ENCODE data around the gene CYB5RL.

DNA sequence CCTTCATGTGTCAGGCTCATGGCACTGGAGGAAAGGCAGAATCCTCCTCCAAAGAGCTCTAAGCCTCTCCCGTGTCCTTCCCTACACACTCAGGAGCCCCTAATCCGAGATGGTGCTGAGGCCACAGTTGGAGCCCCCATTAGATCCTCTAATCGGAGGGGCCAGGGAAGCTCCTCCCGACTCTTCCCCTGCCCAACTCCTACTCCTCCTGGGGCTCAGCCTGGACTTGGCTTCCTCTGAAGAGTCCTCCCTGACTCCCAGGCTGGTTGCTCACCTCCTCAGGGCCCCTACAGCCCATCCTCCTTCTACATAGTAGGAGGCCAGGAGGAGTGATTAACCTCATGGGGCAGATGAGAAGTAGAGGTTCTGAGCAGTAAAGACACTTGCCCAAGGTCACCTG lies 25.7 kb downstream of the CYB5RL start:
- TF ChIP-seq POLR2AphosphoS5 (IDR thresholded peaks at IDR 0.05; ENCODE audit: low read depth, low read length), result no peak
- no peak for TF ChIP-seq TAF1 (IDR thresholded peaks at IDR 0.05; ENCODE audit: borderline replicate concordance, low read depth, low read length)
- no peak for TF ChIP-seq POLR2A (IDR thresholded peaks at IDR 0.05; ENCODE audit: low read depth, low read length)

Measured in GM12892 (cell line).